Activated B cell treated with CpG ODN at 0.5 μM for 24 hours (primary cell): ENCODE results near the gene CELA2B. TPM values are rescaled to one million over a fixed set of nuclear protein-coding genes. Genes with fewer than 3 reads are reported as not detected.

Source experiments
- ATAC-seq: fragments of 200-7000 bp; cut with Tn5 transposase; one replicate; pipeline ENCODE4 v1.10.0; 2021; ENCODE audit warnings: low read depth, mild to moderate bottlenecking, moderate library complexity
- CTCF ChIA-PET: fragments of 350-600 bp; sonication (Branson Sonifier 250); formaldehyde crosslinking; loops from one replicate; lab custom pipeline; 2021; ENCODE audit warnings: antibody characterized with exemption; lab: Charles Lee
- POLR2A ChIA-PET: fragments of 350-600 bp; sonication (Branson Sonifier 250); formaldehyde crosslinking; loops from one replicate; lab custom pipeline; 2021; ENCODE audit warnings: antibody characterized with exemption; lab: Charles Lee
- DNase-seq: peaks from one replicate; pipeline ENCODE4 v3.0.0; 2022
- H3K27ac Mint-ChIP-seq: one replicate; pipeline ENCODE4 v1.8.0; 2020; ENCODE audit warnings: mixed read lengths
- H3K27me3 Mint-ChIP-seq: one replicate; pipeline ENCODE4 v1.8.0; 2021; ENCODE audit warnings: mixed read lengths
- H3K36me3 Mint-ChIP-seq: one replicate; pipeline ENCODE4 v1.8.0; 2021; ENCODE audit warnings: low read depth, mixed read lengths
- H3K4me1 Mint-ChIP-seq: one replicate; pipeline ENCODE4 v1.8.0; 2021; ENCODE audit warnings: mixed read lengths
- H3K4me3 Mint-ChIP-seq: one replicate; pipeline ENCODE4 v1.8.0; 2020; ENCODE audit warnings: mild to moderate bottlenecking, mixed read lengths
- H3K9me3 Mint-ChIP-seq: one replicate; pipeline ENCODE4 v1.8.0; 2020; ENCODE audit warnings: mixed read lengths
- CTCF ChIP-seq: fragments of 200-600 bp; IDR thresholded peaks from one replicate; pipeline ENCODE4 v1.8.0; 2022; ENCODE audit warnings: antibody characterized with exemption, mild to moderate bottlenecking
- intact Hi-C: fragments of 100-400 bp; cut with micrococcal nuclease; formaldehyde crosslinking; loops from one replicate; pipeline ENCODE4 v1.15.1; 2024
- total RNA-seq: library from RNA; stranded (reverse); gene quantifications from 2 replicates; pipeline ENCODE4 v1.2.3, GENCODE V29; 2022

CELA2B gene
- total RNA-seq, 1 donor from 2014 or later: not detected

- CTCF ChIA-PET: interaction anchor here (1.0 kb wide), 1 partner anchor 9 kb away, joined by 3 read pairs; no protein-coding TSS in a partner anchor
- intact Hi-C loops: loop anchor here (1.0 to 10.0 kb wide), 11 partner anchors 93 to 1910 kb away; partner anchors contain the start of genes DDI2, PRDM2, RCC2 and SDHB
- ATAC-seq (peak; percentile 56), DNase-seq (peak; percentile 99)
- Mint-ChIP-seq H3K36me3 (peaks cover 10% of the 10 kb centered on the region), H3K4me3 (peak overlapping the region; percentile 87), H3K4me1 (peaks cover 49% of the 10 kb centered on the region), H3K27me3 (no peaks in the 10 kb centered on the region), H3K27ac (peak overlapping the region; percentile 99), H3K9me3 (no peaks in the 10 kb centered on the region)
- POLR2A ChIA-PET: interaction anchor here (0.9 to 1.1 kb wide), 4 partner anchors 93 to 1381 kb away, joined by 4 to 11 read pairs (median 6); partner anchors contain the start of genes DDI2 and ZBTB17
- no peak for TF ChIP-seq CTCF
Observed at GRCh38 chr1:15524283-15525049, 48.6 kb downstream of the CELA2B start.

- ATAC-seq (peak; percentile 66), DNase-seq (no peak)
- no peak for TF ChIP-seq CTCF
- H3K27me3 Mint-ChIP-seq: no peaks in the 10 kb centered on the region
- peaks cover 12% of the 10 kb centered on the region for H3K36me3 Mint-ChIP-seq
- H3K27ac Mint-ChIP-seq: peak overlapping the region; percentile 99
- intact Hi-C loops: loop anchor here (1.0 to 10.0 kb wide), 12 partner anchors 46 to 1909 kb away; partner anchors contain the start of genes PLEKHM2, PRDM2, RCC2 and SDHB
- H3K4me3 Mint-ChIP-seq: peak overlapping the region; percentile 87
- CTCF ChIA-PET: no interaction called here
- peaks cover 48% of the 10 kb centered on the region for H3K4me1 Mint-ChIP-seq
- no peaks in the 10 kb centered on the region for H3K9me3 Mint-ChIP-seq
- POLR2A ChIA-PET: interaction anchor here (0.9 to 1.1 kb wide), 3 partner anchors 92 to 1380 kb away, joined by 4 to 8 read pairs (median 5); partner anchors contain the start of genes DDI2 and ZBTB17
Observed at GRCh38 chr1:15525050-15526020, 49.4 kb downstream of the CELA2B start.

GRCh38 chr1:15526021-15526489 lies 50.2 kb downstream of the CELA2B start:
- POLR2A ChIA-PET: interaction anchor here (1.4 to 2.1 kb wide), 4 partner anchors 46 to 171 kb away, joined by 5 to 14 read pairs (median 11); partner anchors contain the start of gene DDI2
- TF ChIP-seq CTCF: no peak
- Mint-ChIP-seq H3K27ac (peak overlapping the region; percentile 99), H3K36me3 (peaks cover 20% of the 10 kb centered on the region), H3K9me3 (no peaks in the 10 kb centered on the region), H3K4me1 (peaks cover 51% of the 10 kb centered on the region), H3K27me3 (no peaks in the 10 kb centered on the region), H3K4me3 (peak overlapping the region; percentile 87)
- DNase-seq (no peak), ATAC-seq (no peak)
- intact Hi-C loops: loop anchor here (1.0 to 10.0 kb wide), 8 partner anchors 45 to 1909 kb away; partner anchors contain the start of genes PLEKHM2, PRDM2, RCC2 and SDHB
- CTCF ChIA-PET: no interaction called here

- ChIA-PET CTCF (interaction anchor here (1.0 kb wide), 1 partner anchor 215 kb away, joined by 3 read pairs; no protein-coding TSS in a partner anchor), POLR2A (interaction anchor here (0.6 to 2.1 kb wide), 10 partner anchors 28 to 214 kb away, joined by 3 to 14 read pairs (median 6); partner anchors contain the start of gene DDI2)
- peak; percentile 33 for ATAC-seq
- peak within 1 kb of the TSS; percentile 99 for H3K27ac Mint-ChIP-seq
- TF ChIP-seq CTCF: no peak
- H3K4me1 Mint-ChIP-seq: peaks cover 49% of the 10 kb centered on the region
- intact Hi-C loops: loop anchor here (1.0 to 10.0 kb wide), 10 partner anchors 45 to 1908 kb away; partner anchors contain the start of genes PLEKHM2, PRDM2, RCC2 and SDHB
- peaks cover 23% of the 10 kb centered on the region for H3K36me3 Mint-ChIP-seq
- H3K9me3 Mint-ChIP-seq: no peaks in the 10 kb centered on the region
- peak; percentile 90 for DNase-seq
- H3K27me3 Mint-ChIP-seq: no peaks in the 10 kb centered on the region
- peak within 1 kb of the TSS; percentile 87 for H3K4me3 Mint-ChIP-seq
Observed at GRCh38 chr1:15526490-15527339, 50.8 kb downstream of the CELA2B start, which contains the start of gene DNAJC16. DNAJC16 (plus strand) TSS chr1:15526848; CDS start chr1:15529106, 2,258 bp downstream.
